Measurements from ENCODE around the gene LHX3. TPM values are rescaled to one million over a fixed set of nuclear protein-coding genes. Genes with fewer than 3 reads are reported as not detected.

Gene LHX3
- total and polyA plus RNA-seq, 12 donors, result not detected

- H3K4me1 ChIP-seq (replicated peaks in 1 of 2), result no peaks in the 10 kb centered on the region
- no peak for DNase-seq
- no peak overlapping the region for H3K4me3 ChIP-seq
- intact Hi-C loops (cut with DNase I), result no loop called here
- H3K27me3 ChIP-seq, result no peaks in the 10 kb centered on the region
- WGBS, 4 donors, result 93 to 97% (median 95%) methylated on average over 30 to 35 of the region's 35 CpGs
- peaks cover 0 to 6% (median 0%) of the 10 kb centered on the region in 3 donors for H3K9me3 ChIP-seq (replicated peaks in 1 of 3)
- no peak overlapping the region for H3K27ac ChIP-seq
- no peak for TF ChIP-seq CTCF (IDR thresholded peaks at IDR 0.05)
- no peak for TF ChIP-seq POLR2A (IDR thresholded peaks at IDR 0.05)
- peaks cover 0 to 11% of the 10 kb centered on the region in 2 donors for H3K36me3 ChIP-seq (replicated peaks in 1 of 2)
Observed at GRCh38 chr9:136211441-136212344, 6.8 kb upstream of the LHX3 start.

- 94 to 96% (median 95%) methylated on average over 6 to 15 of the region's 15 CpGs for WGBS, 4 donors
- DNase-seq, result no peak
- H3K4me3 ChIP-seq, result no peak overlapping the region
- no peaks in the 10 kb centered on the region for H3K4me1 ChIP-seq (replicated peaks in 1 of 2)
- peaks cover 0 to 6% (median 0%) of the 10 kb centered on the region in 3 donors for H3K9me3 ChIP-seq (replicated peaks in 1 of 3)
- H3K36me3 ChIP-seq (replicated peaks in 1 of 2), result peaks cover 0 to 7% of the 10 kb centered on the region in 2 donors
- no peak overlapping the region for H3K27ac ChIP-seq
- TF ChIP-seq CTCF (IDR thresholded peaks at IDR 0.05) (no peak), POLR2A (IDR thresholded peaks at IDR 0.05) (no peak)
- intact Hi-C loops (cut with DNase I), result no loop called here
- H3K27me3 ChIP-seq, result no peaks in the 10 kb centered on the region
Observed at GRCh38 chr9:136211006-136211405, 6.1 kb upstream of the LHX3 start.

GRCh38 chr9:136210276-136210675 is 5.3 kb upstream of the LHX3 start:
- intact Hi-C loops (cut with DNase I), result no loop called here
- Histone ChIP-seq H3K4me1 (replicated peaks in 1 of 2) (no peaks in the 10 kb centered on the region), H3K27me3 (peaks cover under 1% of the 10 kb centered on the region), H3K4me3 (no peak overlapping the region), H3K9me3 (replicated peaks in 1 of 3) (peaks cover 0 to 6% (median 0%) of the 10 kb centered on the region in 3 donors), H3K27ac (no peak overlapping the region), H3K36me3 (replicated peaks in 1 of 2) (peaks cover 0 to 5% of the 10 kb centered on the region in 2 donors)
- no peak for DNase-seq
- 95 to 98% (median 96%) methylated on average over 13 to 16 of the region's 16 CpGs for WGBS, 4 donors
- TF ChIP-seq CTCF (IDR thresholded peaks at IDR 0.05), result no peak
- TF ChIP-seq POLR2A (IDR thresholded peaks at IDR 0.05), result no peak

GRCh38 chr9:136209786-136210185 is 4.9 kb upstream of the LHX3 start:
- 80 to 87% (median 84%) methylated on average over 11 to 17 of the region's 17 CpGs for WGBS, 4 donors
- Histone ChIP-seq H3K27ac (no peak overlapping the region), H3K4me3 (no peak overlapping the region), H3K4me1 (replicated peaks in 1 of 2) (no peaks in the 10 kb centered on the region), H3K9me3 (replicated peaks in 1 of 3) (peaks cover 0 to 6% (median 0%) of the 10 kb centered on the region in 3 donors), H3K36me3 (replicated peaks in 1 of 2) (peaks cover 0 to 2% of the 10 kb centered on the region in 2 donors), H3K27me3 (peaks cover 5% of the 10 kb centered on the region)
- TF ChIP-seq POLR2A (IDR thresholded peaks at IDR 0.05) (no peak), CTCF (IDR thresholded peaks at IDR 0.05) (no peak)
- intact Hi-C loops (cut with DNase I), result no loop called here
- no peak for DNase-seq
